GM12878 (cell line): ENCODE results near the gene ARHGAP26. TPM values are rescaled to one million over a fixed set of nuclear protein-coding genes. Genes with fewer than 3 reads are reported as not detected.

Experiments
- ATAC-seq: fragments of 200-7000 bp; cut with Tn5 transposase; 3 replicates; pipeline ENCODE4 v1.9.1; 2020; ENCODE audit warnings: mild to moderate bottlenecking, moderate library complexity
- BruUV-seq: library from RNA; stranded (reverse); fragments of 400-500 nt; replicated peaks from 2 replicates; lab custom pipeline; 2021; lab: Mats Ljungman, UMichigan
- CTCF ChIA-PET: fragments of 300-600 bp; sonication (Branson Sonifier 250); formaldehyde crosslinking; extraction: SDS; loops from one replicate; lab custom pipeline; 2021; ENCODE audit warnings: inconsistent platforms; lab: Yijun Ruan, JAX
- POLR2A ChIA-PET: fragments of 350-600 bp; formaldehyde crosslinking; extraction: SDS; loops from one replicate; lab custom pipeline; 2021; ENCODE audit warnings: inconsistent platforms; lab: Charles Lee
- RAD21 ChIA-PET: fragments of 300-600 bp; sonication (Branson Sonifier 250); formaldehyde crosslinking; loops from one replicate; lab custom pipeline; 2023; ENCODE audit warnings: antibody characterized with exemption; ENCODE audit not compliant: unreplicated experiment; lab: Charles Lee
- SMC1A ChIA-PET: fragments of 300-600 bp; sonication (Branson Sonifier 250); formaldehyde crosslinking; loops from one replicate; lab custom pipeline; 2023; ENCODE audit not compliant: unreplicated experiment, uncharacterized antibody; lab: Charles Lee
- DNase-seq: peaks from one replicate; pipeline ENCODE4 v3.0.0-alpha.2; 2011; ENCODE audit warnings: low read depth, low spot score
- FAIRE-seq: peaks from 3 replicates; lab custom pipeline; 2011; peaks lifted over from hg19 to GRCh38; lab: Jason Lieb, UNC
- H2AFZ ChIP-seq: 2 replicates; pipeline ENCODE4 v1.6.0; 2011; ENCODE audit warnings: low read depth, low read length, control low read depth; ENCODE audit not compliant: control insufficient read depth
- H3K27ac ChIP-seq: 2 replicates; pipeline ENCODE4 v1.5.1; 2011; ENCODE audit warnings: control low read depth; ENCODE audit not compliant: control insufficient read depth, insufficient read depth
- H3K27me3 ChIP-seq, 2 experiments: replicated peaks in 1 of 2; 2 replicates each; pipeline versions ENCODE4 v1.6.0 to v1.6.1; 2011; ENCODE audit warnings: low read length in 1 of 2; ENCODE audit not compliant: control insufficient read depth in 2 of 2, insufficient read depth in 2 of 2
- H3K36me3 ChIP-seq, 2 experiments: 2 replicates each; pipeline ENCODE4 v1.5.1; 2011; ENCODE audit warnings: low read length in 1 of 2; ENCODE audit not compliant: control insufficient read depth in 2 of 2, insufficient read depth in 2 of 2
- H3K4me1 ChIP-seq: 2 replicates; pipeline ENCODE4 v1.6.1; 2011; ENCODE audit warnings: mild to moderate bottlenecking, low read length, moderate library complexity, mixed read lengths; ENCODE audit not compliant: control insufficient read depth, insufficient read depth
- H3K4me2 ChIP-seq: 2 replicates; pipeline ENCODE4 v1.6.0; 2011; ENCODE audit warnings: control low read depth; ENCODE audit not compliant: control insufficient read depth, insufficient read depth
- H3K4me3 ChIP-seq: fragments of 200-600 bp; sonication (generic); 2 replicates; pipeline ENCODE4 v1.5.1; 2016
- H3K79me2 ChIP-seq: 2 replicates; pipeline ENCODE4 v1.6.0; 2011; ENCODE audit warnings: low read length; ENCODE audit not compliant: control insufficient read depth, insufficient read depth
- H3K9ac ChIP-seq: 2 replicates; pipeline ENCODE4 v1.8.0; 2011; ENCODE audit warnings: low read length, control low read depth, mixed read lengths; ENCODE audit not compliant: control insufficient read depth, insufficient read depth
- H3K9me3 ChIP-seq: replicated peaks from 3 replicates; pipeline ENCODE4 v1.5.1; 2011; ENCODE audit warnings: mild to moderate bottlenecking, low read length; ENCODE audit not compliant: control insufficient read depth, insufficient read depth
- H4K20me1 ChIP-seq: 2 replicates; pipeline ENCODE4 v1.6.0; 2011; ENCODE audit not compliant: control insufficient read depth, insufficient read depth
- BCL11A ChIP-seq: IDR thresholded peaks from 2 replicates; pipeline ENCODE4 v1.6.1; 2011; ENCODE audit warnings: low read depth, low read length
- CREB1 ChIP-seq: IDR thresholded peaks from 2 replicates; pipeline ENCODE4 v1.6.1; 2012; ENCODE audit warnings: low read depth, mild to moderate bottlenecking, inconsistent platforms
- DPF2 ChIP-seq: fragments of 450-650 bp; IDR thresholded peaks from 2 replicates; pipeline ENCODE4 v1.6.1; 2017; ENCODE audit warnings: mild to moderate bottlenecking
- EED ChIP-seq: sonication (generic); IDR thresholded peaks from 2 replicates; pipeline ENCODE4 v1.6.1; 2016; ENCODE audit warnings: antibody characterized with exemption, low read depth
- EP300 ChIP-seq, 2 experiments: fragments of 150-350 bp in 1 of 2; IDR thresholded peaks; 2 replicates each; pipeline ENCODE4 v1.6.1; 2011 to 2012; ENCODE audit warnings: low read depth in 2 of 2, low read length in 2 of 2, borderline replicate concordance in 1 of 2, improper control_type of control experiment in 1 of 2, inconsistent platforms in 1 of 2; ENCODE audit not compliant: control insufficient read depth in 1 of 2
- IRF4 ChIP-seq: IDR thresholded peaks from 2 replicates; pipeline ENCODE4 v1.6.1; 2011; ENCODE audit warnings: low read depth, low read length
- MEF2B ChIP-seq: fragments of 450-650 bp; IDR thresholded peaks from 2 replicates; pipeline ENCODE4 v1.6.1; 2018; ENCODE audit warnings: mild to moderate bottlenecking, moderate library complexity; ENCODE audit not compliant: partially characterized antibody, poor library complexity, severe bottlenecking
- MYC ChIP-seq: IDR thresholded peaks from 2 replicates; pipeline ENCODE4 v1.6.1; 2011; ENCODE audit warnings: mild to moderate bottlenecking, low read length, moderate library complexity, inconsistent platforms; ENCODE audit not compliant: insufficient read depth, insufficient replicate concordance, insufficient read length, severe bottlenecking
- NBN ChIP-seq: fragments of 450-650 bp; IDR thresholded peaks from 2 replicates; pipeline ENCODE4 v1.6.1; 2016
- NFIC ChIP-seq: IDR thresholded peaks from 2 replicates; pipeline ENCODE4 v1.6.1; 2012; ENCODE audit warnings: low read depth, mild to moderate bottlenecking, inconsistent platforms, low read length, moderate library complexity
- RUNX3 ChIP-seq: IDR thresholded peaks from 2 replicates; pipeline ENCODE4 v1.6.1; 2012; ENCODE audit warnings: low read length, inconsistent platforms
- STAT1 ChIP-seq: fragments of 450-650 bp; conservative IDR thresholded peaks from 2 replicates; pipeline ENCODE4 v1.6.1; 2014; ENCODE audit warnings: antibody characterized with exemption, mild to moderate bottlenecking
- TAF1 ChIP-seq: IDR thresholded peaks from 2 replicates; pipeline ENCODE4 v1.6.1; 2011; ENCODE audit warnings: mild to moderate bottlenecking, low read depth, low read length, borderline replicate concordance
- TCF12 ChIP-seq: IDR thresholded peaks from 2 replicates; pipeline ENCODE4 v1.6.1; 2011; ENCODE audit warnings: low read depth, mild to moderate bottlenecking, low read length
- TCF7 ChIP-seq: IDR thresholded peaks from 2 replicates; pipeline ENCODE4 v1.6.1; 2014; ENCODE audit warnings: antibody characterized with exemption, borderline replicate concordance
- ZBED1 ChIP-seq: IDR thresholded peaks from 2 replicates; pipeline ENCODE4 v1.6.1; 2016; ENCODE audit warnings: borderline replicate concordance
- ZZZ3 ChIP-seq: IDR thresholded peaks from 2 replicates; pipeline ENCODE4 v1.6.1; 2011; ENCODE audit warnings: low read depth; ENCODE audit not compliant: control insufficient read depth, insufficient read length
- WGBS: methylation state at CpG from one replicate; pipeline ENCODE4 v1.1.6; 2016; ENCODE audit warnings: low lambda C conversion rate; ENCODE audit not compliant: insufficient replicate concordance, insufficient coverage; ENCODE audit errors: missing lambda C conversion rate; 5-methylcytosine and 5-hydroxymethylcytosine counted together
- in situ Hi-C: fragments of 300-500 bp; cut with MboI; formaldehyde crosslinking; loops from 9 replicates; pipeline ENCODE4 v1.14.3; 2018; ENCODE audit warnings: mixed read lengths
- intact Hi-C: fragments of 100-400 bp; cut with micrococcal nuclease; formaldehyde crosslinking; loops from one replicate; pipeline ENCODE4 v1.14.2; 2022; ENCODE audit not compliant: unreplicated experiment
- polyA plus RNA-seq, 11 experiments: library from polyadenylated mRNA; depleted of rRNA in 4 of 11; unstranded in 6 of 11; stranded (reverse) in 5 of 11; fragments of >200 nt; fragmentation: Nextera tagmentation in 4 of 11; fragmentation: Illumina TruSeq in 1 of 11; extraction: Ambion mirVana in 4 of 11; extraction: Trizol in 1 of 11; gene quantifications; 1 replicate in 1 of 11; 2 replicates in 10 of 11; pipeline versions ENCODE4 v1.2.1 to v1.2.3, GENCODE V29; 2011 to 2016; ENCODE audit warnings: inconsistent platforms in 2 of 11, missing spikeins in 2 of 11, low read depth in 1 of 11
- total RNA-seq, 4 experiments: library from RNA; depleted of rRNA in 3 of 4; stranded (reverse); fragments of >200 nt in 3 of 4; fragmentation: Illumina TruSeq in 1 of 4; extraction: Trizol in 1 of 4; gene quantifications; 2 replicates each; pipeline versions ENCODE4 v1.2.1 to v1.2.3, GENCODE V29; 2013 to 2021
- TF ChIP-seq, protein P1 (sequence below): IDR thresholded peaks from 2 replicates; pipeline ENCODE4 v1.6.1; 2012; ENCODE audit warnings: improper control_type of control experiment, low read depth, low read length; ENCODE audit not compliant: insufficient replicate concordance
- TF ChIP-seq, protein P2 (sequence below): fragments of 450-650 bp; IDR thresholded peaks from 2 replicates; pipeline ENCODE4 v1.6.1; 2016; ENCODE audit warnings: mild to moderate bottlenecking

Gene ARHGAP26
- total and polyA plus RNA-seq, 10 of the 15 experiments (the other 5 are each of a cell fraction or from before 2014, with no cell fraction given): 9.4 to 41.5 (median 19.3) TPM

DNA sequence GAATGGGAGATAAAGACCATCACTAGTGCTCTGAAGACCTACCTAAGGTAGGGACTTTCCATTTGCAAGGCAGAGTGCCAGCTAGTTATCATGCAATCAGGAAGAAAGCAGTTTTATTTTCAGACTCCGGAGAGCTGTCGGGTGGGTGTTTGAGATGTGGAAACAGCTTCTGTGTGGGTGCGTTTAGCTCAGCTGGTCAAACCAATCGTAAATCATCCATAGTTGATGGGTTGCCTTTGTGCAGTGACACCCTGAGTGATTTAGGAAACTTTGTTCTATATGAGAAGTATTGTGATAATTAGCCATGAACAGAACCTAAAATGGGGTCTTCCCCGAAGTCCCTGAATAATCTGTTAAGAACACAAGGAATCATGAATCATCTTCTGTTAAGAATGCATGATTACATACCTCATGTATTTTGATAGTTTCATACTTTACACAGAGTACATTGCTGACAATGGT is 284.3 kb downstream of the ARHGAP26 start:
- POLR2A ChIA-PET: interaction anchor here (0.6 to 6.6 kb wide), 13 partner anchors 10 to 178 kb away, joined by 3 to 62 read pairs (median 5); no protein-coding TSS in a partner anchor
- no peaks in the 10 kb centered on the region for H3K9me3 ChIP-seq
- no peaks in the 10 kb centered on the region for H3K27me3 ChIP-seq
- CTCF ChIA-PET: interaction anchor here (0.8 to 2.7 kb wide), 5 partner anchors 14 to 151 kb away, joined by 3 to 12 read pairs (median 5); no protein-coding TSS in a partner anchor
- RAD21 ChIA-PET: interaction anchor here (0.6 to 19.7 kb wide), 22 partner anchors 9 to 346 kb away, joined by 3 to 337 read pairs (median 4); no protein-coding TSS in a partner anchor
- no TSS peak for BruUV-seq
- peak overlapping the region; percentile 94 for H3K4me2 ChIP-seq
- 2% methylated on average over 5 of the region's 5 CpGs for WGBS
- SMC1A ChIA-PET: interaction anchor here (0.8 to 19.4 kb wide), 16 partner anchors 12 to 342 kb away, joined by 3 to 441 read pairs (median 4); no protein-coding TSS in a partner anchor
- FAIRE-seq (peak; percentile 83), DNase-seq (peak; percentile 97), ATAC-seq (peak; percentile 68)
- intact Hi-C loops (loop anchor here (1.0 to 10.0 kb wide), 4 partner anchors 32 to 176 kb away; no protein-coding TSS in a partner anchor), in situ Hi-C loops (no loop called here)
- H3K27ac ChIP-seq: peak overlapping the region; percentile 100
- H3K9ac ChIP-seq: peak overlapping the region; percentile 86
- H3K36me3 ChIP-seq: peaks cover 1 to 6% of the 10 kb centered on the region in 2 experiments; a peak in 1 of 4 replicates
- H3K4me3 ChIP-seq: peak overlapping the region; percentile 38; the same call in 1 of the 2 replicates
- H3K4me1 ChIP-seq: peaks cover 67% of the 10 kb centered on the region
- peaks cover 62% of the 10 kb centered on the region for H3K79me2 ChIP-seq
- peak overlapping the region; percentile 5 for H2AFZ ChIP-seq
- H4K20me1 ChIP-seq: no peaks in the 10 kb centered on the region
- TF ChIP-seq IRF4 (peak; percentile 50; the same call in 1 of the 2 replicates), EP300 (IDR thresholded peaks at IDR 0.05; ENCODE audit: borderline replicate concordance in 1 of 2, control insufficient read depth in 1 of 2, low read depth in 2 of 2, low read length in 2 of 2) (peak; percentile 90 to 91), MYC (no peak), RUNX3 (peak; percentile 80), NBN (peak; percentile 77; the same call in 1 of the 2 replicates), TCF7 (0 out of 2 replicates have a peak, but pooled peaks have one; percentile 40), ZZZ3 (no peak), EED (peak; percentile 80), CREB1 (peak; percentile 20; the same call in 1 of the 2 replicates), TAF1 (peak; percentile 53), MEF2B (peak; percentile 73), STAT1 (no peak), TCF12 (peak; percentile 82), ZBED1 (peak; percentile 86), NFIC (peak; percentile 87), DPF2 (peak; percentile 75), BCL11A (peak; percentile 93)
- TF ChIP-seq, protein P1, sequence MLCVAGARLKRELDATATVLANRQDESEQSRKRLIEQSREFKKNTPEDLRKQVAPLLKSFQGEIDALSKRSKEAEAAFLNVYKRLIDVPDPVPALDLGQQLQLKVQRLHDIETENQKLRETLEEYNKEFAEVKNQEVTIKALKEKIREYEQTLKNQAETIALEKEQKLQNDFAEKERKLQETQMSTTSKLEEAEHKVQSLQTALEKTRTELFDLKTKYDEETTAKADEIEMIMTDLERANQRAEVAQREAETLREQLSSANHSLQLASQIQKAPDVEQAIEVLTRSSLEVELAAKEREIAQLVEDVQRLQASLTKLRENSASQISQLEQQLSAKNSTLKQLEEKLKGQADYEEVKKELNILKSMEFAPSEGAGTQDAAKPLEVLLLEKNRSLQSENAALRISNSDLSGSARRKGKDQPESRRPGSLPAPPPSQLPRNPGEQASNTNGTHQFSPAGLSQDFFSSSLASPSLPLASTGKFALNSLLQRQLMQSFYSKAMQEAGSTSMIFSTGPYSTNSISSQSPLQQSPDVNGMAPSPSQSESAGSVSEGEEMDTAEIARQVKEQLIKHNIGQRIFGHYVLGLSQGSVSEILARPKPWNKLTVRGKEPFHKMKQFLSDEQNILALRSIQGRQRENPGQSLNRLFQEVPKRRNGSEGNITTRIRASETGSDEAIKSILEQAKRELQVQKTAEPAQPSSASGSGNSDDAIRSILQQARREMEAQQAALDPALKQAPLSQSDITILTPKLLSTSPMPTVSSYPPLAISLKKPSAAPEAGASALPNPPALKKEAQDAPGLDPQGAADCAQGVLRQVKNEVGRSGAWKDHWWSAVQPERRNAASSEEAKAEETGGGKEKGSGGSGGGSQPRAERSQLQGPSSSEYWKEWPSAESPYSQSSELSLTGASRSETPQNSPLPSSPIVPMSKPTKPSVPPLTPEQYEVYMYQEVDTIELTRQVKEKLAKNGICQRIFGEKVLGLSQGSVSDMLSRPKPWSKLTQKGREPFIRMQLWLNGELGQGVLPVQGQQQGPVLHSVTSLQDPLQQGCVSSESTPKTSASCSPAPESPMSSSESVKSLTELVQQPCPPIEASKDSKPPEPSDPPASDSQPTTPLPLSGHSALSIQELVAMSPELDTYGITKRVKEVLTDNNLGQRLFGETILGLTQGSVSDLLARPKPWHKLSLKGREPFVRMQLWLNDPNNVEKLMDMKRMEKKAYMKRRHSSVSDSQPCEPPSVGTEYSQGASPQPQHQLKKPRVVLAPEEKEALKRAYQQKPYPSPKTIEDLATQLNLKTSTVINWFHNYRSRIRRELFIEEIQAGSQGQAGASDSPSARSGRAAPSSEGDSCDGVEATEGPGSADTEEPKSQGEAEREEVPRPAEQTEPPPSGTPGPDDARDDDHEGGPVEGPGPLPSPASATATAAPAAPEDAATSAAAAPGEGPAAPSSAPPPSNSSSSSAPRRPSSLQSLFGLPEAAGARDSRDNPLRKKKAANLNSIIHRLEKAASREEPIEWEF: peak; percentile 91
- TF ChIP-seq, protein P2, sequence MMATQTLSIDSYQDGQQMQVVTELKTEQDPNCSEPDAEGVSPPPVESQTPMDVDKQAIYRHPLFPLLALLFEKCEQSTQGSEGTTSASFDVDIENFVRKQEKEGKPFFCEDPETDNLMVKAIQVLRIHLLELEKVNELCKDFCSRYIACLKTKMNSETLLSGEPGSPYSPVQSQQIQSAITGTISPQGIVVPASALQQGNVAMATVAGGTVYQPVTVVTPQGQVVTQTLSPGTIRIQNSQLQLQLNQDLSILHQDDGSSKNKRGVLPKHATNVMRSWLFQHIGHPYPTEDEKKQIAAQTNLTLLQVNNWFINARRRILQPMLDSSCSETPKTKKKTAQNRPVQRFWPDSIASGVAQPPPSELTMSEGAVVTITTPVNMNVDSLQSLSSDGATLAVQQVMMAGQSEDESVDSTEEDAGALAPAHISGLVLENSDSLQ: peak; percentile 93
